GM23338 (cell line): ENCODE data around the gene MYCBPAP.

Experiments used
- CREB1 ChIP-seq: fragments of 250-450 bp; sonication (Bioruptor Pico); IDR thresholded peaks from 2 replicates; pipeline ENCODE4 v1.5.0; 2020; ENCODE audit warnings: low read depth, mild to moderate bottlenecking, moderate library complexity
- EZH2 ChIP-seq: fragments of 200-600 bp; sonication (generic); IDR thresholded peaks from one replicate; pipeline ENCODE4 v1.8.0; 2017; ENCODE audit warnings: antibody characterized with exemption, mild to moderate bottlenecking, low read depth; ENCODE audit not compliant: unreplicated experiment
- EZH2phosphoT487 ChIP-seq: fragments of 200-600 bp; sonication (generic); IDR thresholded peaks from one replicate; pipeline ENCODE4 v1.8.1; 2018; ENCODE audit warnings: antibody characterized with exemption; ENCODE audit not compliant: unreplicated experiment
- JUNB ChIP-seq: IDR thresholded peaks from one replicate; pipeline ENCODE4 v1.6.1; 2016; ENCODE audit warnings: antibody characterized with exemption; ENCODE audit not compliant: unreplicated experiment
- NANOG ChIP-seq: IDR thresholded peaks from 2 replicates; pipeline ENCODE4 v1.6.1; 2016; ENCODE audit warnings: antibody characterized with exemption, borderline replicate concordance
- POLR2AphosphoS5 ChIP-seq: IDR thresholded peaks from 2 replicates; pipeline ENCODE4 v1.6.1; 2016; ENCODE audit warnings: antibody characterized with exemption, low read depth
- STAT1 ChIP-seq: IDR thresholded peaks from one replicate; pipeline ENCODE4 v1.6.1; 2016; ENCODE audit warnings: antibody characterized with exemption; ENCODE audit not compliant: unreplicated experiment
- ZNF114 ChIP-seq: fragments of 250-450 bp; sonication (Bioruptor Pico); IDR thresholded peaks from 2 replicates; pipeline ENCODE4 v1.5.0; 2020; ENCODE audit warnings: mild to moderate bottlenecking, moderate library complexity
- ZNF331 ChIP-seq: fragments of 250-450 bp; sonication (Bioruptor Pico); IDR thresholded peaks from 2 replicates; pipeline ENCODE4 v1.5.0; 2020; ENCODE audit warnings: low read depth, mild to moderate bottlenecking, moderate library complexity
- TF ChIP-seq, protein P1 (sequence below), 2 experiments: fragments of 200-600 bp in 1 of 2; sonication (generic) in 1 of 2; conservative IDR thresholded peaks; 2 replicates each; pipeline versions ENCODE4 v1.5.1 to v1.6.1; 2016 to 2017; ENCODE audit warnings: antibody characterized with exemption in 2 of 2, low read depth in 2 of 2, mild to moderate bottlenecking in 2 of 2, moderate library complexity in 1 of 2
- TF ChIP-seq, protein P2 (sequence below): IDR thresholded peaks from one replicate; pipeline ENCODE4 v1.6.1; 2018; ENCODE audit warnings: antibody characterized with exemption; ENCODE audit not compliant: unreplicated experiment
- TF ChIP-seq, protein P3 (sequence below): IDR thresholded peaks from 2 replicates; pipeline ENCODE4 v1.6.1; 2016; ENCODE audit warnings: antibody characterized with exemption

DNA sequence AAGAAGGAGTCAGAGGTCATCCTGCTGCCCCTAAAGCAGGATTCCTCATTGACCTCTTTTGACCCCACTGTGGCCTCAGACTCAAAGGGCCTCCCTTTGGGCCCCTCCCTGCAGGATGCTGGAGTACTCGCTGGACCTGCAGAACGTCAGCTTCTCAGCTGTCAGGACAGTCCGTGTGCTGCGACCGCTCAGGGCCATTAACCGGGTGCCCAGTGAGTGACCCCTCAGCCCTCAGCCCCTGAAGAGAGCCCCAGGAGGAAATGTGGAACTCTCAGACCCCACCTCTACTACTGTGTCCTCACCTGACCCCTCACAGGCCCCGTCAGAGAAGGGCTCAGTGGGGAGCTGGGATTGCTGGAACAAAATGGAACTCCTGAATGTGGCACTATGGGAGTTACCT is 61.4 kb downstream of the MYCBPAP start:
- TF ChIP-seq, protein P1, sequence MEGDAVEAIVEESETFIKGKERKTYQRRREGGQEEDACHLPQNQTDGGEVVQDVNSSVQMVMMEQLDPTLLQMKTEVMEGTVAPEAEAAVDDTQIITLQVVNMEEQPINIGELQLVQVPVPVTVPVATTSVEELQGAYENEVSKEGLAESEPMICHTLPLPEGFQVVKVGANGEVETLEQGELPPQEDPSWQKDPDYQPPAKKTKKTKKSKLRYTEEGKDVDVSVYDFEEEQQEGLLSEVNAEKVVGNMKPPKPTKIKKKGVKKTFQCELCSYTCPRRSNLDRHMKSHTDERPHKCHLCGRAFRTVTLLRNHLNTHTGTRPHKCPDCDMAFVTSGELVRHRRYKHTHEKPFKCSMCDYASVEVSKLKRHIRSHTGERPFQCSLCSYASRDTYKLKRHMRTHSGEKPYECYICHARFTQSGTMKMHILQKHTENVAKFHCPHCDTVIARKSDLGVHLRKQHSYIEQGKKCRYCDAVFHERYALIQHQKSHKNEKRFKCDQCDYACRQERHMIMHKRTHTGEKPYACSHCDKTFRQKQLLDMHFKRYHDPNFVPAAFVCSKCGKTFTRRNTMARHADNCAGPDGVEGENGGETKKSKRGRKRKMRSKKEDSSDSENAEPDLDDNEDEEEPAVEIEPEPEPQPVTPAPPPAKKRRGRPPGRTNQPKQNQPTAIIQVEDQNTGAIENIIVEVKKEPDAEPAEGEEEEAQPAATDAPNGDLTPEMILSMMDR (conservative IDR thresholded peaks at IDR 0.05; ENCODE audit: low read depth in 2 of 2) = no peak
- TF ChIP-seq JUNB = no peak
- TF ChIP-seq, protein P2, sequence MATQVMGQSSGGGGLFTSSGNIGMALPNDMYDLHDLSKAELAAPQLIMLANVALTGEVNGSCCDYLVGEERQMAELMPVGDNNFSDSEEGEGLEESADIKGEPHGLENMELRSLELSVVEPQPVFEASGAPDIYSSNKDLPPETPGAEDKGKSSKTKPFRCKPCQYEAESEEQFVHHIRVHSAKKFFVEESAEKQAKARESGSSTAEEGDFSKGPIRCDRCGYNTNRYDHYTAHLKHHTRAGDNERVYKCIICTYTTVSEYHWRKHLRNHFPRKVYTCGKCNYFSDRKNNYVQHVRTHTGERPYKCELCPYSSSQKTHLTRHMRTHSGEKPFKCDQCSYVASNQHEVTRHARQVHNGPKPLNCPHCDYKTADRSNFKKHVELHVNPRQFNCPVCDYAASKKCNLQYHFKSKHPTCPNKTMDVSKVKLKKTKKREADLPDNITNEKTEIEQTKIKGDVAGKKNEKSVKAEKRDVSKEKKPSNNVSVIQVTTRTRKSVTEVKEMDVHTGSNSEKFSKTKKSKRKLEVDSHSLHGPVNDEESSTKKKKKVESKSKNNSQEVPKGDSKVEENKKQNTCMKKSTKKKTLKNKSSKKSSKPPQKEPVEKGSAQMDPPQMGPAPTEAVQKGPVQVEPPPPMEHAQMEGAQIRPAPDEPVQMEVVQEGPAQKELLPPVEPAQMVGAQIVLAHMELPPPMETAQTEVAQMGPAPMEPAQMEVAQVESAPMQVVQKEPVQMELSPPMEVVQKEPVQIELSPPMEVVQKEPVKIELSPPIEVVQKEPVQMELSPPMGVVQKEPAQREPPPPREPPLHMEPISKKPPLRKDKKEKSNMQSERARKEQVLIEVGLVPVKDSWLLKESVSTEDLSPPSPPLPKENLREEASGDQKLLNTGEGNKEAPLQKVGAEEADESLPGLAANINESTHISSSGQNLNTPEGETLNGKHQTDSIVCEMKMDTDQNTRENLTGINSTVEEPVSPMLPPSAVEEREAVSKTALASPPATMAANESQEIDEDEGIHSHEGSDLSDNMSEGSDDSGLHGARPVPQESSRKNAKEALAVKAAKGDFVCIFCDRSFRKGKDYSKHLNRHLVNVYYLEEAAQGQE = no peak
- TF ChIP-seq CREB1 (CRISPR knock-in tag) = no peak
- TF ChIP-seq POLR2AphosphoS5 = no peak
- TF ChIP-seq EZH2 = no peak
- TF ChIP-seq EZH2phosphoT487 = no peak
- TF ChIP-seq, protein P3, sequence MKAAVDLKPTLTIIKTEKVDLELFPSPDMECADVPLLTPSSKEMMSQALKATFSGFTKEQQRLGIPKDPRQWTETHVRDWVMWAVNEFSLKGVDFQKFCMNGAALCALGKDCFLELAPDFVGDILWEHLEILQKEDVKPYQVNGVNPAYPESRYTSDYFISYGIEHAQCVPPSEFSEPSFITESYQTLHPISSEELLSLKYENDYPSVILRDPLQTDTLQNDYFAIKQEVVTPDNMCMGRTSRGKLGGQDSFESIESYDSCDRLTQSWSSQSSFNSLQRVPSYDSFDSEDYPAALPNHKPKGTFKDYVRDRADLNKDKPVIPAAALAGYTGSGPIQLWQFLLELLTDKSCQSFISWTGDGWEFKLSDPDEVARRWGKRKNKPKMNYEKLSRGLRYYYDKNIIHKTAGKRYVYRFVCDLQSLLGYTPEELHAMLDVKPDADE = no peak
- no peak for TF ChIP-seq ZNF114 (CRISPR knock-in tag)
- no peak for TF ChIP-seq STAT1
- TF ChIP-seq NANOG = no peak
- no peak for TF ChIP-seq ZNF331 (CRISPR knock-in tag)
